ENCODE measurements around the gene TMEM91. TPM values are rescaled to one million over a fixed set of nuclear protein-coding genes. Genes with fewer than 3 reads are reported as not detected.

TMEM91 gene
- total RNA-seq, 2 donors from 2014 or later, result 6.9 to 35.0 TPM

DNA sequence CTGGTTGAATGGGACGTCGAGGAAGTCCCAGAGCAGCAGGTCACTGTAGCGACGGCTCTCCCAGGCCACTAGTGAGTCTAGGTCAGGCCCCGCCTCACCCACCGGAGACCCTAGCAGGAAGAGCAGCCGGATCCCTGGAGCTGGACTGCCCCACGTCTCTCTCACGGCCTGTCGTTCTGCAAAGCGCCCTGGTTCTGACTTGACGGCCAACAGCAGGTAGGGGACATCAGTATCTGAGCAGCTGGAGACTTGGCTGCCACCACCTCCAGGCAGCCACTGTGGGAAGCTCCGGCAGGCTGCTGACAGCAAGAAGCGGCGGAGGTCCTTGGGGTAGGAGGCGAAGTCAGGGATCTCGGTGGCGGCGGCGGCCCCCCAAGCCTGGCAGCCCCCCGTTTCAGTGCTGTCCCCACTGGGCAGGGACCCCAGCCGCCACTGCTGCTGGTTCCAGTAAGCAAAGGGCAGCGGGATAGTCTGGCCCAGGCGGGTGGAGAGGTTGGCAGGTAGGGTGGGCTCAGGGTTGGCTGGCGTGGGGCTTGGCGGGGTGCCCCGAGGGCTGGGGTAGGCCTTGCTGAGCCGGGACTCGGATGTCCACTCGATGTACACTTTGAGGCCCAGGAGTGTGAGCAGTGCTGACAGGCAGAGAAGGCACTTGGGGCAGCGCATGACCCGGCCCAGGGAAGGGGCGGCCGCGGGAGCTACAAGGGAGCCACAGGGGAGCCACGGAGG is 49.9 kb downstream of the TMEM91 start:
- Mint-ChIP-seq H3K4me1 (peaks cover 29% of the 10 kb centered on the region), H3K4me3 (peak overlapping the region; percentile 98), H3K27ac (peak overlapping the region; percentile 96), H3K27me3 (no peaks in the 10 kb centered on the region), H3K36me3 (ENCODE audit: low read depth) (peaks cover 5% of the 10 kb centered on the region)
- ATAC-seq (no peak), DNase-seq (no peak)
- no peaks in the 10 kb centered on the region for H3K9me3 ChIP-seq (ENCODE audit: control insufficient read depth, low read length, poor library complexity, severe bottlenecking)

GRCh38 chr19:41426952-41427646 is 50.8 kb downstream of the TMEM91 start, which contains the start of gene B3GNT8:
Gene B3GNT8, minus strand, starts transcription at chr19:41427374. Its CDS starts 596 bp downstream, at chr19:41426778.
- Mint-ChIP-seq H3K27me3 (no peaks in the 10 kb centered on the region), H3K36me3 (ENCODE audit: low read depth) (peaks cover 5% of the 10 kb centered on the region), H3K4me3 (peak within 1 kb of the TSS; percentile 98), H3K27ac (peak within 1 kb of the TSS; percentile 96), H3K4me1 (peaks cover 28% of the 10 kb centered on the region)
- DNase-seq (no peak), ATAC-seq (peak; percentile 46)
- no peaks in the 10 kb centered on the region for H3K9me3 ChIP-seq (ENCODE audit: control insufficient read depth, low read length, poor library complexity, severe bottlenecking)

GRCh38 chr19:41427647-41428480 is 51.5 kb downstream of the TMEM91 start:
- H3K36me3 Mint-ChIP-seq (ENCODE audit: low read depth), result peaks cover 4% of the 10 kb centered on the region
- no peaks in the 10 kb centered on the region for H3K27me3 Mint-ChIP-seq
- H3K4me1 Mint-ChIP-seq, result peaks cover 22% of the 10 kb centered on the region
- no peak for DNase-seq
- H3K9me3 ChIP-seq (ENCODE audit: control insufficient read depth, low read length, poor library complexity, severe bottlenecking), result no peaks in the 10 kb centered on the region
- peak; percentile 73 for ATAC-seq
- peak overlapping the region; percentile 98 for H3K4me3 Mint-ChIP-seq
- peak overlapping the region; percentile 96 for H3K27ac Mint-ChIP-seq

DNA sequence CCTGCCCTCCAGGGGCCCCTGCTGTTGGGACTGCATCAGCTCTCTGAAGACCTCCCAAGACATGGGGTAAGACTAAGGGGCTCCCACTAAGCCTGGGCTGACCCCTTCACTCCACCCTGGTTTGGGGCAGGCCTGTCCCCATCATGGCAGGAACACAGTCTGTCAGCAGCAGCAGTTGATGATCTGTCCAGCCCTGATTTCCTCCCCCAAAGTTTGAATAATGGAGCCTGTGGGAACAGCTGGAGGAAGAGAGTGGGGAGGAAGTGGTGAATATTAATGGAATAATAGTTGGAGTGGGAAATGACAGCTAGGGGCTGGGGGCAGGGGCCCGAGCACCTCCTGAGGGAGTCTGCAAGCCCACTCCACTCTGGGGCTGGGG is 52.1 kb downstream of the TMEM91 start:
- H3K4me3 Mint-ChIP-seq, result peak overlapping the region; percentile 98
- peak overlapping the region; percentile 96 for H3K27ac Mint-ChIP-seq
- H3K27me3 Mint-ChIP-seq, result no peaks in the 10 kb centered on the region
- H3K36me3 Mint-ChIP-seq (ENCODE audit: low read depth), result peaks cover 4% of the 10 kb centered on the region
- ATAC-seq (peak; percentile 2), DNase-seq (no peak)
- H3K4me1 Mint-ChIP-seq, result peaks cover 22% of the 10 kb centered on the region
- no peaks in the 10 kb centered on the region for H3K9me3 ChIP-seq (ENCODE audit: control insufficient read depth, low read length, poor library complexity, severe bottlenecking)

GRCh38 chr19:41430922-41431321 is 54.6 kb downstream of the TMEM91 start:
- DNase-seq (no peak), ATAC-seq (no peak)
- Mint-ChIP-seq H3K36me3 (ENCODE audit: low read depth) (peaks cover 4% of the 10 kb centered on the region), H3K4me1 (peaks cover 23% of the 10 kb centered on the region), H3K4me3 (no peak overlapping the region), H3K27me3 (no peaks in the 10 kb centered on the region), H3K27ac (no peak overlapping the region)
- no peaks in the 10 kb centered on the region for H3K9me3 ChIP-seq (ENCODE audit: control insufficient read depth, low read length, poor library complexity, severe bottlenecking)

GRCh38 chr19:41431426-41432386 is 55.4 kb downstream of the TMEM91 start:
- peak overlapping the region; percentile 14 for H3K27ac Mint-ChIP-seq
- no peak overlapping the region for H3K4me3 Mint-ChIP-seq
- DNase-seq (no peak), ATAC-seq (no peak)
- peaks cover 4% of the 10 kb centered on the region for H3K36me3 Mint-ChIP-seq (ENCODE audit: low read depth)
- H3K27me3 Mint-ChIP-seq, result no peaks in the 10 kb centered on the region
- H3K9me3 ChIP-seq (ENCODE audit: control insufficient read depth, low read length, poor library complexity, severe bottlenecking), result no peaks in the 10 kb centered on the region
- peaks cover 24% of the 10 kb centered on the region for H3K4me1 Mint-ChIP-seq

DNA sequence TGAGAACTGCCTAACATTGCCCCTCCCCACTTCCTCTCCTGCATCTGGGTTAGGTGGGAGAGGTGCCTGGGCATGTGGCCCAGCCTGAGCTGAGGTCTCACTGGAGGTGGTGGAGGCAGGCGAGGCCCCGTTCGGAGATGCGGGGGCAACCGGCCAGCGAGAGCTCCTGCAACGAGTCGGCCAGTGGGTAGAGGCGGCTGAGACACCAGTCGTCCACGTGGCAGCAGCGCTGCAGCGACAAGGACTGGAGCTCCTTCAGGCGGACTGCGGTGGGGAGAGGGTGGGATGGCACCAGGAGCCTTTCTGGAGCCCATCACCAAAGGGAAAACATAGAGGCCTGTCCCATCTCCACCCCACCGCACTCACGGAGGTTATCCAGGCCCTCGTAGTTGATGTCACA is 56.8 kb downstream of the TMEM91 start:
- peaks cover 4% of the 10 kb centered on the region for H3K36me3 Mint-ChIP-seq (ENCODE audit: low read depth)
- H3K4me1 Mint-ChIP-seq, result peaks cover 17% of the 10 kb centered on the region
- no peak for ATAC-seq

More for the DNA sequence above, 56.8 kb downstream of the TMEM91 start:
- H3K4me3 Mint-ChIP-seq, result no peak overlapping the region
- no peaks in the 10 kb centered on the region for H3K27me3 Mint-ChIP-seq
- H3K27ac Mint-ChIP-seq, result no peak overlapping the region
- no peak for DNase-seq
- H3K9me3 ChIP-seq (ENCODE audit: control insufficient read depth, low read length, poor library complexity, severe bottlenecking), result no peaks in the 10 kb centered on the region

Other genes starting within 250 kb of the TMEM91 start
- 1 to 10 TPM in 1 of 2 donors, under 1 TPM in 1; 0.75 to 1.1 TPM for gene CYP2S1, start 183.3 kb upstream of the TMEM91 start, total RNA-seq
- under 1 TPM; 0.22 to 0.44 TPM for gene AXL, start 157.3 kb upstream of the TMEM91 start, total RNA-seq
- 100 to 1,000 TPM; 316 to 329 TPM for gene HNRNPUL1, start 112.2 kb upstream of the TMEM91 start, total RNA-seq
- gene CCDC97, start 66.4 kb upstream of the TMEM91 start, total RNA-seq, result 10 to 100 TPM; 34.7 to 35.4 TPM
- gene TGFB1, start 22.6 kb upstream of the TMEM91 start, total RNA-seq, result 100 to 1,000 TPM; 408 to 431 TPM
- gene B9D2, start 12.4 kb upstream of the TMEM91 start, total RNA-seq, result 10 to 100 TPM; 37.1 to 41.4 TPM
- 10 to 100 TPM; 12.0 to 13.0 TPM for gene EXOSC5, start 20.8 kb downstream of the TMEM91 start, total RNA-seq
- 10 to 100 TPM; 13.2 to 14.7 TPM for gene BCKDHA, start 21.3 kb downstream of the TMEM91 start, total RNA-seq
- gene B3GNT8, start 50.8 kb downstream of the TMEM91 start, total RNA-seq, result 1 to 10 TPM; 3.4 to 4.8 TPM
- gene DMAC2, start 63.4 kb downstream of the TMEM91 start, total RNA-seq, result 10 to 100 TPM; 24.1 to 27.9 TPM
- gene ERICH4, start 66.6 kb downstream of the TMEM91 start, total RNA-seq, result not detected
- 10 to 100 TPM; 40.5 to 44.4 TPM for gene CEACAM21, start 199.6 kb downstream of the TMEM91 start, total RNA-seq

All from T-helper 17 cell (primary cell).